Smooth muscle cell (in vitro differentiated cells): ENCODE results near the gene JAK1. TPM values are rescaled to one million over a fixed set of nuclear protein-coding genes. Genes with fewer than 3 reads are reported as not detected.
A peak's percentile ranks its signal among the peaks of the same experiment; 100 is the strongest.

Experiments used
- DNase-seq: peaks from one replicate; lab custom pipeline; 2025; ENCODE audit not compliant: unreplicated experiment; lab: John Stamatoyannopoulos, UW
- H2AFZ ChIP-seq: fragments of 200-600 bp; sonication (generic); 2 replicates; pipeline ENCODE4 v1.6.0; 2016; ENCODE audit warnings: antibody characterized with exemption, low read depth, mild to moderate bottlenecking
- H3F3A ChIP-seq: fragments of 200-600 bp; sonication (generic); 2 replicates; pipeline ENCODE4 v1.6.0; 2017; ENCODE audit warnings: antibody characterized with exemption, low read depth
- H3K27ac ChIP-seq: fragments of 200-600 bp; sonication (generic); 2 replicates; pipeline ENCODE4 v1.5.1; 2016; ENCODE audit warnings: low read depth, mild to moderate bottlenecking
- H3K27me3 ChIP-seq: fragments of 200-600 bp; sonication (generic); 2 replicates; pipeline ENCODE4 v1.6.1; 2016; ENCODE audit warnings: low read depth, mild to moderate bottlenecking
- H3K36me3 ChIP-seq: fragments of 200-600 bp; sonication (generic); 2 replicates; pipeline ENCODE4 v1.5.1; 2016; ENCODE audit warnings: low read depth
- H3K4me1 ChIP-seq: fragments of 200-600 bp; sonication (generic); 2 replicates; pipeline ENCODE4 v1.5.1; 2016; ENCODE audit warnings: low read depth
- H3K4me2 ChIP-seq: fragments of 200-600 bp; sonication (generic); 2 replicates; pipeline ENCODE4 v1.6.0; 2016; ENCODE audit warnings: mild to moderate bottlenecking
- H3K4me3 ChIP-seq: fragments of 200-600 bp; sonication (generic); 2 replicates; pipeline ENCODE4 v1.5.1; 2016; ENCODE audit warnings: mild to moderate bottlenecking
- H3K79me2 ChIP-seq: fragments of 200-600 bp; sonication (generic); 2 replicates; pipeline ENCODE4 v1.6.0; 2016; ENCODE audit warnings: low read depth, mild to moderate bottlenecking
- H3K9ac ChIP-seq: fragments of 200-600 bp; sonication (generic); 2 replicates; pipeline ENCODE4 v1.6.0; 2016; ENCODE audit warnings: low read depth
- H3K9me3 ChIP-seq: fragments of 200-600 bp; sonication (generic); replicated peaks from 2 replicates; pipeline ENCODE4 v1.5.1; 2016; ENCODE audit warnings: low read depth
- H4K20me1 ChIP-seq: fragments of 200-600 bp; sonication (generic); 2 replicates; pipeline ENCODE4 v1.6.0; 2016; ENCODE audit warnings: low read depth
- WGBS: methylation state at CpG from one replicate; pipeline ENCODE4 v1.1.7; 2016; ENCODE audit warnings: low lambda C conversion rate; 5-methylcytosine and 5-hydroxymethylcytosine counted together
- polyA plus RNA-seq: library from polyadenylated mRNA; unstranded; fragments of >200 nt; fragmentation: Nextera tagmentation; extraction: Ambion mirVana; gene quantifications from 2 replicates; pipeline ENCODE4 v1.2.1, GENCODE V29; 2016
- total RNA-seq: library from RNA; depleted of rRNA; stranded (reverse); fragments of >200 nt; gene quantifications from 2 replicates; pipeline ENCODE4 v1.2.3, GENCODE V29; 2014
- TF ChIP-seq, protein P1 (sequence below): fragments of 200-600 bp; sonication (generic); IDR thresholded peaks from 2 replicates; pipeline ENCODE4 v1.5.1; 2017; ENCODE audit warnings: borderline replicate concordance, mild to moderate bottlenecking, antibody characterized with exemption; ENCODE audit not compliant: insufficient read depth, poor library complexity, severe bottlenecking

JAK1 gene
- total and polyA plus RNA-seq, 2 experiments from 2014 or later: 44.9 to 110 TPM

DNA sequence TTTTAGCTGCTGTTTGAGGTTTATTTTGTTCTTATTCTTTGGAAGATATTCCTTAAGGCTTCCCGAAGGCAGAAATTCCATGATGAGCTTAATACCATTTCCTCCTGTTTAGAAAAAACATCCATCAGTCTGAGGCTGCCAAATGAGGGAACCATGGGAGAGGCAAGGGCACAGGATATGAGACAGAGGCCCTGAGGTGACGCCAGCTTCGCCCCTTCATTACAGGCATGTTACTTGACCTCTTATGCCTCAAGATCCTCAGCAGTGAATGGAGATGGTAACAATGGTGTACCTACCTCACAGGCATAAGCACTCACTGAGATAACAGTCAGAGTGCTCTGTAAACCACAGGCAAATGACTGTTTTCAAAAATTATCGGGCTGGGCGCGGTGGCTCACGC, 127.9 kb downstream of the JAK1 start:
- no peak for DNase-seq
- no peak overlapping the region for H3K4me3 ChIP-seq
- H3K9me3 ChIP-seq: no peaks in the 10 kb centered on the region
- no peak overlapping the region for H3K27ac ChIP-seq
- TF ChIP-seq, protein P1, sequence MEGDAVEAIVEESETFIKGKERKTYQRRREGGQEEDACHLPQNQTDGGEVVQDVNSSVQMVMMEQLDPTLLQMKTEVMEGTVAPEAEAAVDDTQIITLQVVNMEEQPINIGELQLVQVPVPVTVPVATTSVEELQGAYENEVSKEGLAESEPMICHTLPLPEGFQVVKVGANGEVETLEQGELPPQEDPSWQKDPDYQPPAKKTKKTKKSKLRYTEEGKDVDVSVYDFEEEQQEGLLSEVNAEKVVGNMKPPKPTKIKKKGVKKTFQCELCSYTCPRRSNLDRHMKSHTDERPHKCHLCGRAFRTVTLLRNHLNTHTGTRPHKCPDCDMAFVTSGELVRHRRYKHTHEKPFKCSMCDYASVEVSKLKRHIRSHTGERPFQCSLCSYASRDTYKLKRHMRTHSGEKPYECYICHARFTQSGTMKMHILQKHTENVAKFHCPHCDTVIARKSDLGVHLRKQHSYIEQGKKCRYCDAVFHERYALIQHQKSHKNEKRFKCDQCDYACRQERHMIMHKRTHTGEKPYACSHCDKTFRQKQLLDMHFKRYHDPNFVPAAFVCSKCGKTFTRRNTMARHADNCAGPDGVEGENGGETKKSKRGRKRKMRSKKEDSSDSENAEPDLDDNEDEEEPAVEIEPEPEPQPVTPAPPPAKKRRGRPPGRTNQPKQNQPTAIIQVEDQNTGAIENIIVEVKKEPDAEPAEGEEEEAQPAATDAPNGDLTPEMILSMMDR: no peak
- 96% methylated on average over 7 of the region's 7 CpGs for WGBS
- H2AFZ ChIP-seq: no peak overlapping the region
- no peaks in the 10 kb centered on the region for H3K27me3 ChIP-seq
- peaks cover 7% of the 10 kb centered on the region for H3K36me3 ChIP-seq
- no peaks in the 10 kb centered on the region for H3K79me2 ChIP-seq
- H3K9ac ChIP-seq: no peak overlapping the region
- H3K4me1 ChIP-seq: no peaks in the 10 kb centered on the region
- peaks cover 7% of the 10 kb centered on the region for H3F3A ChIP-seq
- H4K20me1 ChIP-seq: no peaks in the 10 kb centered on the region
- no peak overlapping the region for H3K4me2 ChIP-seq

DNA sequence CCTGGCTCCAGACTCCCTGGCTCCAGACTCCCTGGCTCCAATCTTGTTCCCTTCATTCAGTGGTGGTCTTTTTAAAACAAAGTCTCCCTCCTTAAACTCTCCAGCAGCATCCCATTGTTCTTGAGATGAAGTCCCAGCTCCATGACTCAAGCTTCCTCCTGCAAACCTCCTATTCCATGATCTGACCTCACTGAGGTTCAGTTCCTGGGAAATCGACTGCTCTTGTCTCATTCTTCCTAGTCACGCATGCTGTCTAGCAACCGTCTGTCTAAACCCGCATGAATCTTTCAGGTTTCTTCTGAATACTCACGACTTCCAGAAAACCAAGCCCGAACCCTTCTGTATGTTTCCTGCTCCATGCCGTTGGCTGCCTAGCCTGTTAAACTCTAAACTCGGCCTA, 129.5 kb downstream of the JAK1 start:
- TF ChIP-seq, protein P1: no peak
- peaks cover 7% of the 10 kb centered on the region for H3K36me3 ChIP-seq
- H3K4me3 ChIP-seq: no peak overlapping the region
- H3K9me3 ChIP-seq: no peaks in the 10 kb centered on the region
- H3K9ac ChIP-seq: no peak overlapping the region
- no peak for DNase-seq
- H3K4me1 ChIP-seq: no peaks in the 10 kb centered on the region
- H3K27ac ChIP-seq: no peak overlapping the region
- no peaks in the 10 kb centered on the region for H4K20me1 ChIP-seq
- H3K79me2 ChIP-seq: no peaks in the 10 kb centered on the region
- no peak overlapping the region for H3K4me2 ChIP-seq
- WGBS: 96% methylated on average over 8 of the region's 8 CpGs
- peaks cover 7% of the 10 kb centered on the region for H3F3A ChIP-seq
- H3K27me3 ChIP-seq: no peaks in the 10 kb centered on the region
- H2AFZ ChIP-seq: no peak overlapping the region

DNA sequence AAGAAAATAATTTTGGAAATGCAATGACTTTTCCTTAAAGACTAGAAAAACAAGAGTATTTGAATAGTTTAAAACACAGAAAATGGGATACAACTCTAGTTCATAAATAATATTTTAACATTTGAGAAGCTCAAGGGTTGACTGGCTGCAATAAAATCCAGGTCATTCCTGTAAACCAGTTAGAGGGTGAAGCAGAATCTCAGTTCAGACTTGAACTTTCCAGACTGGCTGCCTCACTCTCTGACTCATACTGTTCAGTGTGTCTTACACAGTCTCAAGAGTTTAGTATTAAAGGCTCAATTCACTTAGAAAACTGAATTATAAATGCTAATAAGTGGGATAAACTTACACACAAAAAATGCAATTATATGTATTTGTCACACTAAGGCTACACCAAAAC, 131.6 kb downstream of the JAK1 start:
- Histone ChIP-seq H3F3A (peaks cover 7% of the 10 kb centered on the region), H3K9me3 (no peaks in the 10 kb centered on the region), H3K79me2 (no peaks in the 10 kb centered on the region), H3K4me2 (peak overlapping the region; percentile 11), H3K4me3 (no peak overlapping the region), H3K36me3 (peaks cover 4% of the 10 kb centered on the region), H3K27ac (peak overlapping the region; percentile 69), H3K27me3 (no peaks in the 10 kb centered on the region), H2AFZ (no peak overlapping the region), H3K4me1 (no peaks in the 10 kb centered on the region), H3K9ac (no peak overlapping the region), H4K20me1 (no peaks in the 10 kb centered on the region)
- TF ChIP-seq, protein P1: no peak
- DNase-seq: no peak

DNA sequence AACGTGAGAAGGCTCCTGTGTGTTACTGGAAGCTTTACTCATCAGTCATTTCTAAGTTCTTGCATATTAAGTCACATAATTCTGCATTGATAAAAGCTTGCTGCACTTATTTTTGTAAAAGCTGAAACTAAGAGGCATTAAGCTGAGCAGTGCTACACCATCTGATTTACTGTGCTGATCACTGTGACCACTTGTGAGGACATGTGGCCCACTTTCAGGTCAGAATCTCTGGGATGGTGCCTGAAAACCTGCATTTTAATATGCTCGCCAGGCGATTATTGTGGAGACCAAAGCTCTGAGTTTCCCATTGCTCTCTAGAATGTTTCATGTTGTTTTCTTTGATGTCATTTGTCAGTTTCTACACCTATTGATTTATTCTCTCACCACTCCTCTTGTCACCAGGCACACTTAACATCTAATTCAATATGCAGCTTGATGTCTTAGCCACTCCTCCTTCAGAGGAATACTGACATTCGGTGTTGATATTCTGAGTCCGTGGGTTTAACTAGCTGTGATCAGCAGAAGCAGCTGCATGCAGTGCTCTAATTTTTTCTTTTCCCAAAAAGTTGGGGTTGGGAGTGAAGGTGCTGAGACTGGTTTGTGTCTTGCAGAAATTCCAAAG, 136.2 kb downstream of the JAK1 start:
- Histone ChIP-seq H3K27me3 (no peaks in the 10 kb centered on the region), H3K36me3 (peaks cover 4% of the 10 kb centered on the region), H4K20me1 (no peaks in the 10 kb centered on the region), H3K79me2 (no peaks in the 10 kb centered on the region), H3F3A (peaks cover 3% of the 10 kb centered on the region), H3K4me3 (no peak overlapping the region), H3K27ac (no peak overlapping the region), H3K9me3 (no peaks in the 10 kb centered on the region), H3K4me2 (no peak overlapping the region), H2AFZ (no peak overlapping the region), H3K9ac (no peak overlapping the region), H3K4me1 (no peaks in the 10 kb centered on the region)
- 87% methylated on average over 5 of the region's 5 CpGs for WGBS
- TF ChIP-seq, protein P1: no peak
- no peak for DNase-seq
